D721Med (cell line): ENCODE measurements around the gene SYNGR3.
A peak's percentile ranks its signal among the peaks of the same experiment; 100 is the strongest.

Experiments used
- DNase-seq: peaks from one replicate; pipeline ENCODE4 v3.0.0; 2011; ENCODE audit warnings: low spot score; ENCODE audit not compliant: insufficient read length
- FAIRE-seq: peaks from 2 replicates; lab custom pipeline; 2011; peaks lifted over from hg19 to GRCh38; lab: Jason Lieb, UNC
- TF ChIP-seq, protein P1 (sequence below): IDR thresholded peaks from 2 replicates; pipeline ENCODE4 v1.5.1; 2012; ENCODE audit warnings: mild to moderate bottlenecking, control low read depth; ENCODE audit not compliant: insufficient read depth; ENCODE audit errors: missing control alignments

The SYNGR3 gene

DNA sequence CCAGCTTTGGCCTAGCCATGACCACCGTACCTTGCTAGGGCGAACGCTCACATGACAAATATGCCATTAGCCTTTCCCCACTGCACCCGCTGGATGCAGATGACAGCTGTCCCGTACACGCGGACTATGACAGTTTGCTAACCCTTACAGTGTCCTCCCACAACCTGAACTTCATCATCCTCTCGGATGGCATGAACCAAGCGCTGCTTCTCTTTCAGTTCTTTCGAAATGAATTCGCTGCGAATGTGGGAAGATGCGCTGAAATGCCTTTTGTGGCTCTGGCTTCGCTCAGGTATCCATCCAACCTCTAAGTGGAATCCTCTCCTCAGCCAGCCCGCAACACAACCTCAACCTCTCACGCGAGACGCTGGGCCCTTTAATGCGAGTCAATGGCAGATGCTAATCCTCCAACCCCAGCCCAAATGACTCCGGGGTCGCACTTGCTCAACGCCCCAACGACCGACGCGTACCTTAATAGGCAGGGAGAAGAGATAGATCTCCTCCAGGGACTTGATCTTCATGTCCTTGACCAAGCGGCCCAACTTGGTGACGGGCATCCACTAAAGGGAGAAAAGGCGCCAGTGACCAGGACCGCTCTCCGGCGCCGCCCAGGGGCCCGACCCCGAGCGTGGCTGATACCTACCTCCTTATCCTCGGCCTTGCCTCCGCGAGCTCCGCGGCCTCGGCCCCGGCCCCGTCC lies 25.8 kb upstream of the SYNGR3 start:
- TF ChIP-seq, protein P1, sequence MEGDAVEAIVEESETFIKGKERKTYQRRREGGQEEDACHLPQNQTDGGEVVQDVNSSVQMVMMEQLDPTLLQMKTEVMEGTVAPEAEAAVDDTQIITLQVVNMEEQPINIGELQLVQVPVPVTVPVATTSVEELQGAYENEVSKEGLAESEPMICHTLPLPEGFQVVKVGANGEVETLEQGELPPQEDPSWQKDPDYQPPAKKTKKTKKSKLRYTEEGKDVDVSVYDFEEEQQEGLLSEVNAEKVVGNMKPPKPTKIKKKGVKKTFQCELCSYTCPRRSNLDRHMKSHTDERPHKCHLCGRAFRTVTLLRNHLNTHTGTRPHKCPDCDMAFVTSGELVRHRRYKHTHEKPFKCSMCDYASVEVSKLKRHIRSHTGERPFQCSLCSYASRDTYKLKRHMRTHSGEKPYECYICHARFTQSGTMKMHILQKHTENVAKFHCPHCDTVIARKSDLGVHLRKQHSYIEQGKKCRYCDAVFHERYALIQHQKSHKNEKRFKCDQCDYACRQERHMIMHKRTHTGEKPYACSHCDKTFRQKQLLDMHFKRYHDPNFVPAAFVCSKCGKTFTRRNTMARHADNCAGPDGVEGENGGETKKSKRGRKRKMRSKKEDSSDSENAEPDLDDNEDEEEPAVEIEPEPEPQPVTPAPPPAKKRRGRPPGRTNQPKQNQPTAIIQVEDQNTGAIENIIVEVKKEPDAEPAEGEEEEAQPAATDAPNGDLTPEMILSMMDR = no peak
- DNase-seq = no peak
- no peak for FAIRE-seq

DNA sequence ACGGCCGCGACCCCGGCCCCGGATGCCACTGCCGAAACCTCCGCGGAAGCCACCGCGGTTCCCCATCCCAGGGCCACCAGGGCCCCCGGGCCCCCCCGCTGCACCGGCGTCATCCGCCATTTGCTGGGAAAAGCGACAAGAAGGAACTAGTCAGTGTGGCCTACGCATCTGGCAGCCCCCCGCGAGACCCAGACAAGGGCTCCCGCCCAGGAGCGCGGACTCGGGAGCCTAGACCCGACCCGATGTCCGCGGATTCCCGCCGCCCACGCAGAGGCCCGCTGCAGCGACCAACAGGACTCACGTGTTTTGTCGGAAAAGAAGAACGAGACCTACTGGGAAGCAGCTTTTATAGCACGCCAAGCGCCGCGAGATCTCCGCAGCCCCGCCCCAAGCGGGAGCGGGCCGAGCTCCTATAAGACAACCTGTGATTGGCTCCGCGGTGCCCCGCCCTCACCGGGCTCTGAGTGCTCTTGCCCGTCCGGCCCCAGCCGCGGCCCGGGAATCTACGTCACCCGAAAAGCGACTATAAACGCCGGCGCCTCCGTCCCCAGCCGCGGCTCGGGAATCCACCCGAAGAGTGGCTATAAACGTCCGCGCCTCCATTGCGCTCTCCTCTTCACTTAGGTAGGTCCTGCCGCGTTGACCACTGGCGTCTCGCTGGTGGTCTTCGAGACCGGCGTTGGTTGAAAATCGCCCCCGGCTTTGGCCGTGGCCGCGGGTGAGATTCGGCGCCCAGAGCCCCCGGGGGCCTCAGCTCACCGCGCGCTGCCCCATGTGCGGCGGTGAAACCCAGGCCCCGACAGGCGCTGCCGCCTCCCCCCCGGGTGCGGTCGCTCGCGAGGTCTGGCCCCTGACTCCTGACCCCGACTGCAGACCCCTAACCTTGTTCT lies 25.0 kb upstream of the SYNGR3 start, which contains the start of gene RPS2:
RPS2 (minus strand) TSS at position 321 of the 890 bp plus-strand sequence; CDS start at position 120, 201 bp downstream.
- FAIRE-seq = no peak
- DNase-seq = peak; percentile 100
- TF ChIP-seq, protein P1 = no peak

DNA sequence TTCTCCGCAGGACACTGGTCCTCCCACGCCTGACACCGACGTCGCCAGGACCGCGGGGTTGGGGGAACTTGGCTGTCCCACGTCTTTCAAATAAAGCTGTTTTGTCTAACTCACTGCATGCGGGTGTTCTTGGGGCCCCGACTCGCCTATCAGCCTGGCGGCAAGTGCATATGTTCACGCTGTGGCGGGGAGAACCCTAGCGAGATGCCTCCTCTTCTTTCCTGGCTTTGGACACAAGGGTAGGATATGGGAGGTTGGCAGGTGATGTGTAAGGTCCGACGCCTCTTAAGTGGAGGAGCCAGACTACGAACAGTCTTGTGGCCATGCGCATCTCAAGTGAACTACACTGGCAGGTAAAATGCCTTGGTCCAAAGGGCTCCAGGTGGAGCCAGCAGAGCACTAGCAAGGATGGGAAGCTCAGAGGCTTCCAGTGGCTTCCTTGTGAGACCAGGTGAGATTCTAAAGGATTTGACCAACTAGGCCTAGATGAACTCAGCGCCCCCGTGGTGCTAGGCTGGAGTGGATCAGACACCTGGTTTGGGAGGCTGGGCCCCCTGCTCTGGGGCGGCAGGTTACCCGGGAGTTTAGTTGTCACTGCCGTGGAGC lies 24.3 kb upstream of the SYNGR3 start:
- TF ChIP-seq, protein P1 = no peak
- FAIRE-seq (no peak), DNase-seq (no peak)

DNA sequence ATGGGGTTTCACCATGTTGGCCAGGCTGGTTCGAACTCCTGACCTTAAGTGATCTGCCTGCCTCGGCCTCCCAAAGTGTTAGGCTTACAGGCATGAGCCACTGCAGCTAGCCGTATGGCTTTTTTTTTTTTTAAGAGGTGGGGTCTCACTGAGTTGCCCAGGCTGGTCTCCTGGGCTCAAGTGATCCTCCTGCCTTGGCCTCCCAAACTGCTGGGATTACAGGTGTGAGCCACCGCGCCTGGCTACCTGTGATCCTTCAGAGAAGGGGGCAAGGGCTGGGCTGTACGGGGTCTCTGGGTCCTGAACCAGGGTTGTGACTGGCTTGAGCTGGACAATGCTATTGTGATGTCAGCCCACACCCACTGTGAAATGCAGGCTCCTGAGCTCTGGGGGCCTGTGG lies 23.3 kb upstream of the SYNGR3 start, which contains the start of gene RNF151:
RNF151 (plus strand) TSS at position 397 of the 400 bp plus-strand sequence. CDS start 26 bp downstream, outside the sequence.
- DNase-seq = no peak
- FAIRE-seq = no peak

DNA sequence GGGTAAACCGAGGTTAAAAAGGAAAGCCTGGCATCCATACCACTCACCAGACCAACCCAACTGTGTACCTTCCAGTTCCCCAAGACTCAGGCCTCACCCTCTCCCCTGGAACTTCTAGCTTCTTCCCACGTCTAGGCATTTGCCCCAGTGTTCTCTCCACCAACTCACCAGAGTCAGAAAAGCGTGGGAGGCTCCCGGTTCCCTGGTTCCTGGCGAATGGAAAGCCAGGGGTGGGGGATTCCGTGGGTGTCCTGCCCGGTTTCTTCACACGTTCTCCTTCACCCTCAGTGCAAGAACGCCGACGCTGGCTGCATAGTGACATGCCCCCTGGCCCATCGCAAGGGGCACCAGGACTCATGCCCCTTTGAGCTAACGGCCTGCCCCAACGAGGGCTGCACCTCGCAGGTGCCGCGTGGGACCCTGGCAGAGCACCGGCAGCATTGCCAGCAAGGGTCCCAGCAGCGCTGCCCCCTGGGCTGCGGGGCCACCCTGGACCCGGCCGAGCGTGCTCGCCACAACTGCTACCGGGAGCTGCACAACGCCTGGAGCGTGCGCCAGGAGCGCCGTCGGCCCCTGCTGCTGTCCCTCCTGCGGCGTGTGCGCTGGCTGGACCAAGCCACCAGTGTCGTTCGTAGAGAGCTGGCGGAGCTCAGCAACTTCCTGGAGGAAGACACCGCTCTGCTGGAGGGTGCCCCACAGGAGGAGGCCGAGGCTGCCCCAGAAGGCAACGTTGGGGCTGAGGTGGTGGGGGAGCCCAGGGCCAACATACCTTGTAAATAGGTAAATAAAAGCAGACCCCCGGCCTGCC lies 21.4 kb upstream of the SYNGR3 start:
- FAIRE-seq (no peak), DNase-seq (no peak)
- TF ChIP-seq, protein P1 = no peak

More for the DNA sequence above, 23.3 kb upstream of the SYNGR3 start, which contains the start of gene RNF151:
- TF ChIP-seq, protein P1 = no peak

DNA sequence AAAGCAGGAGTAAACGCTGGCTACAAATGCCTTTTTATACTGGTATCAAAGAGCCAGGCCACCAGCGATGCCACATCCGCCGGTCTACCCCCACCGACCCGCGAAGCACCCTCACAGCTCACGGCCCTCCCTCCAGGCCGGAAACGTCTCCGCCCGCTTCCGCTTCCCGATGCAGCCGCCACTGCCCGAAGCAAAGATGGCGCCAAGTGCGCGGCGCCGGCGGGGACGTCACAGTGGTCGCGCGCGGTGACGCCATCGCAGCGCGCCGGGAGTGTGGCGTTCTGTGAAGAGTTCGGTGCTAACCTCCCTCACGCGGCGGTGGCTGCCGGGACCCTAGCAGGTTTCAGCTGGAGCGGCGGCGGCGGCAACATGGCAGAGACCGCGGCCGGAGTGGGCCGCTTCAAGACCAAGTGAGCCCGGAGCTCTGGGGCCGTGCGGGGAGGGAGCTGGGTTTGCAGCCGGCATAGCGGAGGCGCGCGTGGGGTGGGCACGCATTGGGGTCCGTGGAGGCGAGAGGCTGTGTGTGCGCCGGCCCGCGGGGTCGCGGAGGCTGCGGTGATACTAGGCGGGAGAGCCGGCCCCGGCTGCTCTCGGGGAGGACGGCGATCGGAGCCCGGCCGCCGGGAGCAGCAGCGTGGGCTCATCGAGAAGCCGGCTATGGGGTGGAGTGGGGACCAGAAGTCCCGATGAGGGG lies 17.8 kb upstream of the SYNGR3 start, which contains the start of gene TBL3:
TBL3 (plus strand) TSS at position 258 of the 694 bp plus-strand sequence; CDS start at position 370, 112 bp downstream.
- no peak for FAIRE-seq
- peak; percentile 99 for DNase-seq
- TF ChIP-seq, protein P1 = no peak
